ENCODE data around the gene LDHAL6B. TPM values are rescaled to one million over a fixed set of nuclear protein-coding genes. Genes with fewer than 3 reads are reported as not detected.

LDHAL6B gene
- total and polyA plus RNA-seq, 9 of the 15 experiments (the other 6 are each of a cell fraction or from before 2014, with no cell fraction given) = not detected

- no peaks in the 10 kb centered on the region; the same call in 1 of the 2 replicates for H4K20me1 ChIP-seq (replicated peaks; ENCODE audit: control insufficient read depth, insufficient read depth, low read length)
- WGBS (ENCODE audit: insufficient coverage, low coverage, missing lambda C conversion rate) = 1% methylated on average over 10 of the region's 10 CpGs
- no peaks in the 10 kb centered on the region for H3K36me3 ChIP-seq (ENCODE audit: control insufficient read depth, insufficient read depth, low read length)
- ChIA-PET POLR2A (no interaction called here), CTCF (ENCODE audit: low intra/inter-chr PET ratio) (no interaction called here)
- H2AFZ ChIP-seq (ENCODE audit: low read depth, low read length) = no peak overlapping the region
- in situ Hi-C loops (cut with MboI) = no loop called here
- H3K9me3 ChIP-seq (replicated peaks; ENCODE audit: control insufficient read depth, insufficient read depth, low read depth, low read length) = no peaks in the 10 kb centered on the region
- FAIRE-seq (no peak), ATAC-seq (no peak), DNase-seq (ENCODE audit: extremely low read depth in 1 of 4, low spot score in 3 of 4) (no peak)
- no peak overlapping the region for H3K4me3 ChIP-seq
- peak; percentile 41; the same call in 1 of the 2 replicates for TF ChIP-seq ATF3 (IDR thresholded peaks at IDR 0.05)
- no peak for TF ChIP-seq ATF3 (CRISPR knock-in tag; conservative IDR thresholded peaks at IDR 0.05)
- no peak for TF ChIP-seq CBX2 (IDR thresholded peaks at IDR 0.05; ENCODE audit: insufficient read depth, low read length, poor library complexity, severe bottlenecking)
- H3K79me2 ChIP-seq (ENCODE audit: control insufficient read depth, insufficient read depth, low read length) = no peaks in the 10 kb centered on the region
- intact Hi-C loops (cut with micrococcal nuclease) = no loop called here
- H3K27ac ChIP-seq (ENCODE audit: extremely low read depth, low read depth, low read length) = no peak overlapping the region
- peaks cover 21 to 41% of the 10 kb centered on the region in 2 experiments for H3K27me3 ChIP-seq (ENCODE audit: control insufficient read depth in 2 of 2, insufficient read depth in 2 of 2, low read length in 2 of 2)
- no peaks in the 10 kb centered on the region for H3K4me1 ChIP-seq (replicated peaks in 1 of 2; ENCODE audit: control insufficient read depth in 2 of 2, insufficient read depth in 2 of 2, low read length in 2 of 2)
- no peak overlapping the region for H3K4me2 ChIP-seq (ENCODE audit: insufficient read depth, low read length)
- H3K9me1 ChIP-seq (ENCODE audit: control insufficient read depth, insufficient read depth, low read length) = no peaks in the 10 kb centered on the region
- no TSS peak for BruUV-seq (replicated peaks)
- no peak overlapping the region for H3K9ac ChIP-seq (ENCODE audit: insufficient read depth in 1 of 2, low read depth in 2 of 2, low read length in 2 of 2)
Observed at GRCh38 chr15:59199626-59200465, 6.8 kb upstream of the LDHAL6B start.
